Neural cell (in vitro differentiated cells): ENCODE data around the gene MYH7B. TPM values are rescaled to one million over a fixed set of nuclear protein-coding genes. Genes with fewer than 3 reads are reported as not detected.

Experiments
- H2AFZ ChIP-seq: fragments of 200-600, 300-800 bp; sonication (generic), shearing (Covaris generic); 2 replicates; pipeline ENCODE4 v1.6.0; 2014; ENCODE audit warnings: low read depth, mild to moderate bottlenecking, antibody characterized with exemption, low read length, moderate library complexity
- H3F3A ChIP-seq: fragments of 200-600 bp; shearing (Covaris generic); 2 replicates; pipeline ENCODE4 v1.6.1; 2016; ENCODE audit warnings: mild to moderate bottlenecking, moderate library complexity, mixed read lengths, antibody characterized with exemption, low read length; ENCODE audit not compliant: insufficient read depth, poor library complexity, severe bottlenecking
- H3K27ac ChIP-seq: fragments of 200-600, 300-800 bp; sonication (generic), shearing (Covaris generic); 2 replicates; pipeline ENCODE4 v1.5.1; 2014; ENCODE audit warnings: mild to moderate bottlenecking, low read length, moderate library complexity
- H3K27me3 ChIP-seq: fragments of 300-800, 200-600 bp; sonication (generic), shearing (Covaris generic); 2 replicates; pipeline ENCODE4 v1.6.0; 2014; ENCODE audit warnings: mild to moderate bottlenecking, low read depth, low read length, moderate library complexity; ENCODE audit not compliant: insufficient read depth
- H3K36me3 ChIP-seq: fragments of 300-800, 200-600 bp; sonication (generic), shearing (Covaris generic); 2 replicates; pipeline ENCODE4 v1.5.1; 2014; ENCODE audit warnings: mild to moderate bottlenecking, antibody characterized with exemption, low read length, moderate library complexity; ENCODE audit not compliant: insufficient read depth
- H3K4me2 ChIP-seq: fragments of 300-800, 200-600 bp; sonication (generic), shearing (Covaris generic); 2 replicates; pipeline ENCODE4 v1.6.0; 2014; ENCODE audit warnings: mild to moderate bottlenecking, low read length
- H3K4me3 ChIP-seq: fragments of 300-800, 200-600 bp; sonication (generic), shearing (Covaris generic); 2 replicates; pipeline ENCODE4 v1.5.1; 2014; ENCODE audit warnings: mild to moderate bottlenecking, low read length, moderate library complexity
- H3K79me2 ChIP-seq: fragments of 200-600 bp; shearing (Covaris generic); replicated peaks from 2 replicates; pipeline ENCODE4 v1.6.0; 2014; ENCODE audit warnings: mild to moderate bottlenecking, low read length, moderate library complexity; ENCODE audit not compliant: insufficient read depth
- H3K9ac ChIP-seq: fragments of 300-800, 200-600 bp; sonication (generic), shearing (Covaris generic); 2 replicates; pipeline ENCODE4 v1.6.1; 2016; ENCODE audit warnings: mild to moderate bottlenecking, low read length, mixed read lengths
- H3K9me2 ChIP-seq: fragments of 200-600 bp; shearing (Covaris generic); 2 replicates; pipeline ENCODE4 v1.6.1; 2016; ENCODE audit warnings: mild to moderate bottlenecking, low read length, mixed read lengths; ENCODE audit not compliant: insufficient read depth
- H3K9me3 ChIP-seq: fragments of 200-600, 300-800 bp; sonication (generic), shearing (Covaris generic); 2 replicates; pipeline ENCODE4 v1.6.1; 2016; ENCODE audit warnings: mild to moderate bottlenecking, mixed run types, low read length, moderate library complexity, mixed read lengths
- H4K20me1 ChIP-seq: fragments of 200-600 bp; shearing (Covaris generic); 2 replicates; pipeline ENCODE4 v1.6.1; 2016; ENCODE audit warnings: mild to moderate bottlenecking, mixed run types; ENCODE audit not compliant: insufficient read depth
- CTCF ChIP-seq: fragments of 450-650 bp; IDR thresholded peaks from 2 replicates; pipeline ENCODE4 v1.5.1; 2014; ENCODE audit warnings: antibody characterized with exemption, mild to moderate bottlenecking, moderate library complexity; ENCODE audit not compliant: poor library complexity, severe bottlenecking
- EP300 ChIP-seq: fragments of 450-650 bp; conservative IDR thresholded peaks from 2 replicates; pipeline ENCODE4 v1.6.1; 2014; ENCODE audit warnings: antibody characterized with exemption, mild to moderate bottlenecking, moderate library complexity; ENCODE audit not compliant: poor library complexity, severe bottlenecking
- EZH2 ChIP-seq: fragments of 200-600, 300-800 bp; shearing (Covaris generic), sonication (generic); IDR thresholded peaks from 2 replicates; pipeline ENCODE4 v1.6.1; 2014; ENCODE audit warnings: antibody characterized with exemption, low read length, borderline replicate concordance, mild to moderate bottlenecking; ENCODE audit not compliant: insufficient read depth, poor library complexity, severe bottlenecking
- MXI1 ChIP-seq: fragments of 450-650 bp; conservative IDR thresholded peaks from 2 replicates; pipeline ENCODE4 v1.6.1; 2014; ENCODE audit warnings: antibody characterized with exemption, mild to moderate bottlenecking; ENCODE audit not compliant: poor library complexity, severe bottlenecking
- POLR2AphosphoS5 ChIP-seq: IDR thresholded peaks from 2 replicates; pipeline ENCODE4 v1.6.1; 2012
- RAD21 ChIP-seq: fragments of 450-650 bp; conservative IDR thresholded peaks from 2 replicates; pipeline ENCODE4 v1.6.1; 2014; ENCODE audit warnings: antibody characterized with exemption, mild to moderate bottlenecking, moderate library complexity
- SMC3 ChIP-seq: fragments of 450-650 bp; conservative IDR thresholded peaks from 2 replicates; pipeline ENCODE4 v1.6.1; 2014; ENCODE audit warnings: antibody characterized with exemption, mild to moderate bottlenecking, moderate library complexity; ENCODE audit not compliant: poor library complexity
- TAF1 ChIP-seq: IDR thresholded peaks from 2 replicates; pipeline ENCODE4 v1.6.1; 2012; ENCODE audit warnings: low read depth
- polyA plus RNA-seq: library from polyadenylated mRNA; depleted of rRNA; stranded (reverse); fragments of >200 nt; gene quantifications from 2 replicates; pipeline ENCODE4 v1.2.3, GENCODE V29; 2014
- TF ChIP-seq, protein P1 (sequence below): IDR thresholded peaks from 2 replicates; pipeline ENCODE4 v1.6.1; 2012; ENCODE audit warnings: borderline replicate concordance

The MYH7B gene
- polyA plus RNA-seq, 1 donor from 2014 or later: not detected

DNA sequence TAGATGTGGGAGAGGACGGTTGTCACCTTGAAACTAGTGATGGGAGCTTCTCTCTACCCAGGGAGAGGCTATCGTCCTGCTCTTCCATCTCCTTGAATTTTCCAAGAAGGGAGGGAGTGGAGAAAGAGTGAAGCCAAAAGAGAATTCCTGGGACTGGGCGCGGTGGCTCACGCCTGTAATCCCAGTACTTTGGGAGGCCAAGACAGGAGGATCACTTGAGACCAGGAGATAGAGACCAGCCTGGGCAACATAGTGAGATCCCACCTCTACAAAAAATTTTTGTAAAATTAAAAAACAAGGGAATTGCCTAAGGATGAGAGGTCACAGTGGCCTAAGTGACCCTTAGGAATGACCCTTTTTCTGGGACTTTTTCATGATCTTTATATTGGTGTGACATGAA lies 8.8 kb downstream of the MYH7B start:
- TF ChIP-seq TAF1: no peak
- no peak for TF ChIP-seq CTCF
- TF ChIP-seq EZH2: no peak
- TF ChIP-seq RAD21: no peak
- no peak for TF ChIP-seq MXI1
- TF ChIP-seq, protein P1, sequence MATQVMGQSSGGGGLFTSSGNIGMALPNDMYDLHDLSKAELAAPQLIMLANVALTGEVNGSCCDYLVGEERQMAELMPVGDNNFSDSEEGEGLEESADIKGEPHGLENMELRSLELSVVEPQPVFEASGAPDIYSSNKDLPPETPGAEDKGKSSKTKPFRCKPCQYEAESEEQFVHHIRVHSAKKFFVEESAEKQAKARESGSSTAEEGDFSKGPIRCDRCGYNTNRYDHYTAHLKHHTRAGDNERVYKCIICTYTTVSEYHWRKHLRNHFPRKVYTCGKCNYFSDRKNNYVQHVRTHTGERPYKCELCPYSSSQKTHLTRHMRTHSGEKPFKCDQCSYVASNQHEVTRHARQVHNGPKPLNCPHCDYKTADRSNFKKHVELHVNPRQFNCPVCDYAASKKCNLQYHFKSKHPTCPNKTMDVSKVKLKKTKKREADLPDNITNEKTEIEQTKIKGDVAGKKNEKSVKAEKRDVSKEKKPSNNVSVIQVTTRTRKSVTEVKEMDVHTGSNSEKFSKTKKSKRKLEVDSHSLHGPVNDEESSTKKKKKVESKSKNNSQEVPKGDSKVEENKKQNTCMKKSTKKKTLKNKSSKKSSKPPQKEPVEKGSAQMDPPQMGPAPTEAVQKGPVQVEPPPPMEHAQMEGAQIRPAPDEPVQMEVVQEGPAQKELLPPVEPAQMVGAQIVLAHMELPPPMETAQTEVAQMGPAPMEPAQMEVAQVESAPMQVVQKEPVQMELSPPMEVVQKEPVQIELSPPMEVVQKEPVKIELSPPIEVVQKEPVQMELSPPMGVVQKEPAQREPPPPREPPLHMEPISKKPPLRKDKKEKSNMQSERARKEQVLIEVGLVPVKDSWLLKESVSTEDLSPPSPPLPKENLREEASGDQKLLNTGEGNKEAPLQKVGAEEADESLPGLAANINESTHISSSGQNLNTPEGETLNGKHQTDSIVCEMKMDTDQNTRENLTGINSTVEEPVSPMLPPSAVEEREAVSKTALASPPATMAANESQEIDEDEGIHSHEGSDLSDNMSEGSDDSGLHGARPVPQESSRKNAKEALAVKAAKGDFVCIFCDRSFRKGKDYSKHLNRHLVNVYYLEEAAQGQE: no peak
- no peaks in the 10 kb centered on the region for H3K9me2 ChIP-seq
- H4K20me1 ChIP-seq: no peaks in the 10 kb centered on the region
- no peak overlapping the region for H3K4me2 ChIP-seq
- no peak overlapping the region for H3K4me3 ChIP-seq
- no peaks in the 10 kb centered on the region for H3K9me3 ChIP-seq
- no peaks in the 10 kb centered on the region for H3F3A ChIP-seq
- no peak overlapping the region for H3K27ac ChIP-seq
- no peaks in the 10 kb centered on the region for H3K79me2 ChIP-seq
- no peak overlapping the region for H3K9ac ChIP-seq
- no peaks in the 10 kb centered on the region for H3K27me3 ChIP-seq
- H3K36me3 ChIP-seq: no peaks in the 10 kb centered on the region
- no peak overlapping the region for H2AFZ ChIP-seq

GRCh38 chr20:34965051-34965450 lies 9.4 kb downstream of the MYH7B start:
- Histone ChIP-seq H3K4me2 (no peak overlapping the region), H4K20me1 (no peaks in the 10 kb centered on the region), H3K4me3 (no peak overlapping the region), H3K27me3 (no peaks in the 10 kb centered on the region), H3K36me3 (no peaks in the 10 kb centered on the region), H3K9ac (no peak overlapping the region), H3K9me2 (no peaks in the 10 kb centered on the region), H2AFZ (no peak overlapping the region), H3K79me2 (no peaks in the 10 kb centered on the region), H3K27ac (no peak overlapping the region), H3K9me3 (no peaks in the 10 kb centered on the region), H3F3A (no peaks in the 10 kb centered on the region)
- no peak for TF ChIP-seq POLR2AphosphoS5
- TF ChIP-seq EP300: no peak
- TF ChIP-seq SMC3: no peak
- TF ChIP-seq EZH2: no peak
- no peak for TF ChIP-seq MXI1
- no peak for TF ChIP-seq CTCF
- no peak for TF ChIP-seq RAD21
- TF ChIP-seq, protein P1: no peak
- no peak for TF ChIP-seq TAF1
